ENCODE data around the gene KRABD2.
"Not testable (repeated sequence)": the region's sequence is repeated elsewhere in the genome, so short reads cannot be mapped to it uniquely, and the experiment has no call there.

Gene KRABD2

GRCh38 chr17:8406174-8406573 lies 29.7 kb upstream of the KRABD2 start:
- in situ Hi-C loops (cut with MboI; ENCODE audit: low sequenced_read_pairs, unreplicated experiment) = loop anchor here (25.0 kb wide), 1 partner anchor 581 kb away; no protein-coding TSS in a partner anchor
- TF ChIP-seq CTCF (IDR thresholded peaks at IDR 0.05; ENCODE audit: borderline replicate concordance, control extremely low read depth, extremely low read depth, insufficient read depth, missing control alignments) = no peak
- no peak for DNase-seq (ENCODE audit: low spot score)

- in situ Hi-C loops (cut with MboI; ENCODE audit: low sequenced_read_pairs, unreplicated experiment) = loop anchor here (25.0 kb wide), 1 partner anchor 582 kb away; no protein-coding TSS in a partner anchor
- no peak for DNase-seq (ENCODE audit: low spot score)
- no peak for TF ChIP-seq CTCF (IDR thresholded peaks at IDR 0.05; ENCODE audit: borderline replicate concordance, control extremely low read depth, extremely low read depth, insufficient read depth, missing control alignments)
Measured at GRCh38 chr17:8405499-8406016, 29.1 kb upstream of the KRABD2 start.

- in situ Hi-C loops (cut with MboI; ENCODE audit: low sequenced_read_pairs, unreplicated experiment) = loop anchor here (25.0 kb wide), 1 partner anchor 584 kb away; no protein-coding TSS in a partner anchor
- no peak for DNase-seq (ENCODE audit: low spot score)
- no peak for TF ChIP-seq CTCF (IDR thresholded peaks at IDR 0.05; ENCODE audit: borderline replicate concordance, control extremely low read depth, extremely low read depth, insufficient read depth, missing control alignments)
Measured at GRCh38 chr17:8402921-8403536, 26.5 kb upstream of the KRABD2 start.

GRCh38 chr17:8401107-8401506 lies 24.6 kb upstream of the KRABD2 start:
- in situ Hi-C loops (cut with MboI; ENCODE audit: low sequenced_read_pairs, unreplicated experiment) = loop anchor here (25.0 kb wide), 1 partner anchor 586 kb away; no protein-coding TSS in a partner anchor
- no peak for TF ChIP-seq CTCF (IDR thresholded peaks at IDR 0.05; ENCODE audit: borderline replicate concordance, control extremely low read depth, extremely low read depth, insufficient read depth, missing control alignments)

GRCh38 chr17:8398980-8399379 lies 22.5 kb upstream of the KRABD2 start:
- in situ Hi-C loops (cut with MboI; ENCODE audit: low sequenced_read_pairs, unreplicated experiment) = no loop called here
- no peak for TF ChIP-seq CTCF (IDR thresholded peaks at IDR 0.05; ENCODE audit: borderline replicate concordance, control extremely low read depth, extremely low read depth, insufficient read depth, missing control alignments)
- DNase-seq (ENCODE audit: low spot score) = no peak

More at GRCh38 chr17:8401107-8401506, 24.6 kb upstream of the KRABD2 start:
- no peak for DNase-seq (ENCODE audit: low spot score)

GRCh38 chr17:8397636-8398035 lies 21.1 kb upstream of the KRABD2 start, which contains the start of gene RNF222:
TSS of gene RNF222 (minus strand) at chr17:8397827. CDS start at chr17:8393461, 4,366 bp downstream.
- TF ChIP-seq CTCF (IDR thresholded peaks at IDR 0.05; ENCODE audit: borderline replicate concordance, control extremely low read depth, extremely low read depth, insufficient read depth, missing control alignments) = no peak
- in situ Hi-C loops (cut with MboI; ENCODE audit: low sequenced_read_pairs, unreplicated experiment) = no loop called here
- DNase-seq (ENCODE audit: low spot score) = no peak

- in situ Hi-C loops (cut with MboI; ENCODE audit: low sequenced_read_pairs, unreplicated experiment); DNase-seq (ENCODE audit: low spot score): not testable (repeated sequence)
Measured at GRCh38 chr17:8394497-8394896, 18.0 kb upstream of the KRABD2 start.

Measured in GM13976 (cell line).